Neural progenitor cell (in vitro differentiated cells): ENCODE data around the gene PVR. TPM values are rescaled to one million over a fixed set of nuclear protein-coding genes. Genes with fewer than 3 reads are reported as not detected.
A peak's percentile ranks its signal among the peaks of the same experiment; 100 is the strongest.
"Not testable (repeated sequence)": the region's sequence is repeated elsewhere in the genome, so short reads cannot be mapped to it uniquely, and the experiment has no call there.

Experiments used
- DNase-seq: peaks from one replicate; pipeline ENCODE4 v3.0.0-alpha.2; 2016; ENCODE audit warnings: low spot score
- H2AFZ ChIP-seq: fragments of 200-600 bp; sonication (generic); replicated peaks from 2 replicates; pipeline ENCODE4 v1.6.1; 2016; ENCODE audit warnings: antibody characterized with exemption
- H3F3A ChIP-seq: fragments of 200-600 bp; sonication (generic); 2 replicates; pipeline ENCODE4 v1.6.1; 2016; ENCODE audit warnings: antibody characterized with exemption, low read depth
- H3K27ac ChIP-seq: fragments of 200-600 bp; sonication (generic); 2 replicates; pipeline ENCODE4 v1.5.1; 2016; ENCODE audit warnings: mild to moderate bottlenecking
- H3K27me3 ChIP-seq: fragments of 200-600 bp; sonication (generic); 2 replicates; pipeline ENCODE4 v1.6.1; 2016; ENCODE audit warnings: mild to moderate bottlenecking, moderate library complexity
- H3K36me3 ChIP-seq: fragments of 200-600 bp; sonication (generic); 2 replicates; pipeline ENCODE4 v1.5.1; 2016
- H3K4me1 ChIP-seq: fragments of 200-600 bp; sonication (generic); 2 replicates; pipeline ENCODE4 v1.6.1; 2016; ENCODE audit warnings: mixed run types
- H3K4me2 ChIP-seq: fragments of 200-600 bp; sonication (generic); 2 replicates; pipeline ENCODE4 v1.6.1; 2016
- H3K4me3 ChIP-seq: fragments of 200-600 bp; sonication (generic); 2 replicates; pipeline ENCODE4 v1.5.1; 2016
- H3K79me2 ChIP-seq: fragments of 200-600 bp; sonication (generic); 2 replicates; pipeline ENCODE4 v1.6.1; 2016; ENCODE audit warnings: low read depth
- H3K9ac ChIP-seq: fragments of 200-600 bp; sonication (generic); 2 replicates; pipeline ENCODE4 v1.6.1; 2016
- H3K9me3 ChIP-seq: fragments of 200-600 bp; sonication (generic); 2 replicates; pipeline ENCODE4 v1.5.1; 2016; ENCODE audit warnings: low read depth
- H4K20me1 ChIP-seq: fragments of 200-600 bp; sonication (generic); 2 replicates; pipeline ENCODE4 v1.6.1; 2016; ENCODE audit warnings: low read depth
- H3K27ac Mint-ChIP-seq: 3 replicates; pipeline ENCODE4 v1.8.0; 2021; ENCODE audit warnings: mixed read lengths
- H3K27me3 Mint-ChIP-seq: 2 replicates; pipeline ENCODE4 v1.8.0; 2022; ENCODE audit warnings: low read depth, mild to moderate bottlenecking, inconsistent platforms, moderate library complexity, mixed read lengths; ENCODE audit not compliant: insufficient read depth
- H3K36me3 Mint-ChIP-seq: 3 replicates; pipeline ENCODE4 v1.8.0; 2021; ENCODE audit warnings: mixed read lengths
- H3K4me1 Mint-ChIP-seq: 3 replicates; pipeline ENCODE4 v1.8.0; 2021; ENCODE audit warnings: mixed read lengths
- H3K4me3 Mint-ChIP-seq: 3 replicates; pipeline ENCODE4 v1.8.0; 2021; ENCODE audit warnings: mild to moderate bottlenecking, moderate library complexity, mixed read lengths
- H3K9me3 Mint-ChIP-seq: 3 replicates; pipeline ENCODE4 v1.8.0; 2020; ENCODE audit warnings: mixed read lengths
- CTCF ChIP-seq: fragments of 200-600 bp; sonication (generic); IDR thresholded peaks from 2 replicates; pipeline ENCODE4 v1.5.1; 2017; ENCODE audit warnings: antibody characterized with exemption, mild to moderate bottlenecking
- EZH2 ChIP-seq: fragments of 200-600 bp; sonication (generic); IDR thresholded peaks from 2 replicates; pipeline ENCODE4 v1.6.1; 2017; ENCODE audit warnings: antibody characterized with exemption, mild to moderate bottlenecking, moderate library complexity
- EZH2phosphoT487 ChIP-seq: fragments of 200-600 bp; sonication (generic); IDR thresholded peaks from 2 replicates; pipeline ENCODE4 v1.6.1; 2017; ENCODE audit warnings: antibody characterized with exemption
- total RNA-seq: library from RNA; depleted of rRNA; stranded (reverse); fragments of >200 nt; gene quantifications from 2 replicates; pipeline ENCODE4 v1.2.3, GENCODE V29; 2015; ENCODE audit warnings: low replicate concordance

Gene PVR
- total RNA-seq, 1 donor from 2014 or later: 4.4 TPM

DNA sequence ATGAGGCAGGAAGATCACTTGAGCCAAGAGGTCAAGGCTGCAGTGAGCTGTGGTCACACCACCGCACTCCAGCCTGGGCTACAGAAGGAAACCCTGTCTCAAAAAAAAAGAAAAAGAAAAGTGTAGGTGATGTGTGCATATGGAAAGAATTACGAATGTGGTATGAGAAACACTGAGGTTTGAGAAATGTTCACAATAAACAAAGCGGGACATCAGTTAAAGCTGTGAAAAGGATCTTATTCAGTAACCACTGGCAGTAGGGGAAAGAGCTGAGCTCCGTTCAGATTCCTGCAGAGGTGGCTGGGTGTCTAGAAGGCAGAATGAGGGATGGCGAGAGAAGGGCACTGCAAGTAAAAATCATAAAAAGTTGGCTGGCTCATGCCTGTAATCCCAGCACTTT, 34.5 kb upstream of the PVR start:
- no peaks in the 10 kb centered on the region for H3K9me3 ChIP-seq
- H3K4me1 ChIP-seq: no peaks in the 10 kb centered on the region
- H3K27me3 ChIP-seq: no peaks in the 10 kb centered on the region
- no peak overlapping the region for H3K4me3 ChIP-seq
- no peaks in the 10 kb centered on the region for H3F3A ChIP-seq
- Mint-ChIP-seq H3K9me3 (peaks cover 2% of the 10 kb centered on the region), H3K4me1 (no peaks in the 10 kb centered on the region), H3K36me3 (no peaks in the 10 kb centered on the region), H3K27me3 (peaks cover 2% of the 10 kb centered on the region), H3K27ac (no peak overlapping the region), H3K4me3 (no peak overlapping the region)
- no peaks in the 10 kb centered on the region for H3K79me2 ChIP-seq
- no peaks in the 10 kb centered on the region for H3K36me3 ChIP-seq
- DNase-seq: no peak
- no peak overlapping the region for H2AFZ ChIP-seq
- no peaks in the 10 kb centered on the region for H4K20me1 ChIP-seq
- H3K9ac ChIP-seq: no peak overlapping the region
- no peak overlapping the region for H3K27ac ChIP-seq
- H3K4me2 ChIP-seq: no peak overlapping the region
- TF ChIP-seq EZH2: no peak
- no peak for TF ChIP-seq CTCF
- TF ChIP-seq EZH2phosphoT487: no peak

GRCh38 chr19:44610497-44610896, 33.2 kb upstream of the PVR start:
- not testable (repeated sequence) for H3K9ac ChIP-seq, H3K4me1 Mint-ChIP-seq, H3K4me3 ChIP-seq, H3K4me2 ChIP-seq, H3K36me3 Mint-ChIP-seq, H3K36me3 ChIP-seq, H3K27me3 Mint-ChIP-seq, H2AFZ ChIP-seq, H3K4me3 Mint-ChIP-seq, H3K79me2 ChIP-seq, DNase-seq, H3K9me3 Mint-ChIP-seq, H4K20me1 ChIP-seq, H3K4me1 ChIP-seq, H3K27ac Mint-ChIP-seq, H3K27ac ChIP-seq, H3K27me3 ChIP-seq, H3K9me3 ChIP-seq, H3F3A ChIP-seq
- TF ChIP-seq CTCF: peak; percentile 18

DNA sequence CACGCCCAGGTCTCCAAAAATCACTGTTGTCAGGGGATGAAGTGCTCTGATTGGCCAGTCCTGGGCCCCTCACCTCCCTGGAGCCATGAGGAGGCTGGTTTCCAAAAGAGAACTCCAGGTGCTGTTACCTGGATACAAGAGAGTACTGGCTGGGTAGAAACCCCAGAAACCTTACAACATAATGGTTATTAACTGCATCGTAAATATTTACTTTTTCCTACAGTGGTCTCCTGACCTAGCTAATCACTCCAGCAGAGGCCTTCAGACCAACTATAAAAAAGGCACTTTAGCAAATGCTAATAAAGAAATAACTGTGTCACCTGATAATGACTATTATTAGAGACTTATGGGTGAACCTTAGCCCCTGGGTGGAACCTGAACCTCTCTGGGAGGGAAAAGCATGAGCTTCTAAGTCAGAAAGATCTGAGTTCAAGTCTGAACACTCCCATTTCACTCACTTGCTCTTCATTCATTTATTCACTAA, 31.9 kb upstream of the PVR start:
- H3K27me3 ChIP-seq: no peaks in the 10 kb centered on the region
- no peaks in the 10 kb centered on the region for H3K4me1 ChIP-seq
- Mint-ChIP-seq H3K27ac (no peak overlapping the region), H3K4me1 (no peaks in the 10 kb centered on the region), H3K4me3 (no peak overlapping the region), H3K27me3 (peaks cover 3% of the 10 kb centered on the region), H3K9me3 (peaks cover 2% of the 10 kb centered on the region), H3K36me3 (no peaks in the 10 kb centered on the region)
- H3K79me2 ChIP-seq: no peaks in the 10 kb centered on the region
- no peak overlapping the region for H3K27ac ChIP-seq
- no peaks in the 10 kb centered on the region for H3F3A ChIP-seq
- H3K9ac ChIP-seq: no peak overlapping the region
- H2AFZ ChIP-seq: no peak overlapping the region
- H3K36me3 ChIP-seq: no peaks in the 10 kb centered on the region
- no peak for DNase-seq
- no peak for TF ChIP-seq CTCF
- TF ChIP-seq EZH2: no peak
- no peak for TF ChIP-seq EZH2phosphoT487
- no peak overlapping the region for H3K4me2 ChIP-seq
- H3K9me3 ChIP-seq: no peaks in the 10 kb centered on the region
- H4K20me1 ChIP-seq: no peaks in the 10 kb centered on the region
- no peak overlapping the region for H3K4me3 ChIP-seq
